GM12864 (cell line): ENCODE results near the gene TRAPPC2.

Source experiments
- DNase-seq: peaks from one replicate; pipeline ENCODE4 v3.0.0-alpha.2; 2011; ENCODE audit warnings: low read depth
- H3K4me3 ChIP-seq: 2 replicates; pipeline ENCODE4 v1.5.1; 2011; ENCODE audit warnings: mild to moderate bottlenecking, low read depth, low read length, control low read depth
- CTCF ChIP-seq: IDR thresholded peaks from 2 replicates; pipeline ENCODE4 v1.5.1; 2011; ENCODE audit warnings: low read depth, mild to moderate bottlenecking, moderate library complexity, low read length, control low read depth, inconsistent platforms; ENCODE audit errors: missing control alignments

TRAPPC2 gene

GRCh38 chrX:13759152-13759718, 24.8 kb upstream of the TRAPPC2 start:
- TF ChIP-seq CTCF = no peak
- DNase-seq = no peak
- H3K4me3 ChIP-seq = no peak overlapping the region

- DNase-seq = no peak
- no peak for TF ChIP-seq CTCF
- no peak overlapping the region for H3K4me3 ChIP-seq
These were observed 22.0 kb upstream of the TRAPPC2 start for GRCh38 chrX:13756381-13756780.

GRCh38 chrX:13755254-13755653, 20.8 kb upstream of the TRAPPC2 start:
- DNase-seq = no peak
- no peak for TF ChIP-seq CTCF
- H3K4me3 ChIP-seq = no peak overlapping the region

GRCh38 chrX:13754765-13755164, 20.3 kb upstream of the TRAPPC2 start:
- DNase-seq = no peak
- no peak for TF ChIP-seq CTCF
- H3K4me3 ChIP-seq = no peak overlapping the region

GRCh38 chrX:13752646-13753045, 18.2 kb upstream of the TRAPPC2 start:
- no peak overlapping the region for H3K4me3 ChIP-seq
- TF ChIP-seq CTCF = no peak
- no peak for DNase-seq

GRCh38 chrX:13752141-13752540, 17.7 kb upstream of the TRAPPC2 start:
- no peak for TF ChIP-seq CTCF
- DNase-seq = no peak
- H3K4me3 ChIP-seq = no peak overlapping the region

- no peak for TF ChIP-seq CTCF
- no peak overlapping the region for H3K4me3 ChIP-seq
- no peak for DNase-seq
These were observed 16.4 kb upstream of the TRAPPC2 start for GRCh38 chrX:13750812-13751211.
